ENCODE results near the gene HSF5. TPM values are rescaled to one million over a fixed set of nuclear protein-coding genes. Genes with fewer than 3 reads are reported as not detected.
A peak's percentile ranks its signal among the peaks of the same experiment; 100 is the strongest.

The HSF5 gene
- total RNA-seq, 1 donor from 2014 or later: 5.5 TPM

GRCh38 chr17:58534331-58534730, 46.1 kb upstream of the HSF5 start:
- ChIA-PET POLR2A (interaction anchor here (1.1 kb wide), 1 partner anchor 98 kb away, joined by 4 read pairs; no protein-coding TSS in a partner anchor), CTCF (interaction anchor here (0.6 kb wide), 1 partner anchor 576 kb away, joined by 3 read pairs; no protein-coding TSS in a partner anchor)
- DNase-seq: no peak
- Mint-ChIP-seq H3K4me3 (no peak overlapping the region), H3K27me3 (peaks cover 27% of the 10 kb centered on the region), H3K9me3 (no peaks in the 10 kb centered on the region), H3K27ac (no peak overlapping the region), H3K36me3 (ENCODE audit: low read depth) (no peaks in the 10 kb centered on the region), H3K4me1 (peaks cover 6% of the 10 kb centered on the region)
- no peak for ATAC-seq (ENCODE audit: low read depth)
- intact Hi-C loops (cut with micrococcal nuclease): loop anchor here (5.0 kb wide), 1 partner anchor 468 kb away; no protein-coding TSS in a partner anchor
- TF ChIP-seq, protein P1, sequence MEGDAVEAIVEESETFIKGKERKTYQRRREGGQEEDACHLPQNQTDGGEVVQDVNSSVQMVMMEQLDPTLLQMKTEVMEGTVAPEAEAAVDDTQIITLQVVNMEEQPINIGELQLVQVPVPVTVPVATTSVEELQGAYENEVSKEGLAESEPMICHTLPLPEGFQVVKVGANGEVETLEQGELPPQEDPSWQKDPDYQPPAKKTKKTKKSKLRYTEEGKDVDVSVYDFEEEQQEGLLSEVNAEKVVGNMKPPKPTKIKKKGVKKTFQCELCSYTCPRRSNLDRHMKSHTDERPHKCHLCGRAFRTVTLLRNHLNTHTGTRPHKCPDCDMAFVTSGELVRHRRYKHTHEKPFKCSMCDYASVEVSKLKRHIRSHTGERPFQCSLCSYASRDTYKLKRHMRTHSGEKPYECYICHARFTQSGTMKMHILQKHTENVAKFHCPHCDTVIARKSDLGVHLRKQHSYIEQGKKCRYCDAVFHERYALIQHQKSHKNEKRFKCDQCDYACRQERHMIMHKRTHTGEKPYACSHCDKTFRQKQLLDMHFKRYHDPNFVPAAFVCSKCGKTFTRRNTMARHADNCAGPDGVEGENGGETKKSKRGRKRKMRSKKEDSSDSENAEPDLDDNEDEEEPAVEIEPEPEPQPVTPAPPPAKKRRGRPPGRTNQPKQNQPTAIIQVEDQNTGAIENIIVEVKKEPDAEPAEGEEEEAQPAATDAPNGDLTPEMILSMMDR (IDR thresholded peaks at IDR 0.05): no peak

GRCh38 chr17:58533616-58534188, 45.5 kb upstream of the HSF5 start:
- CTCF ChIA-PET: interaction anchor here (0.6 kb wide), 1 partner anchor 575 kb away, joined by 3 read pairs; no protein-coding TSS in a partner anchor
- ATAC-seq (ENCODE audit: low read depth): no peak
- POLR2A ChIA-PET: interaction anchor here (1.1 kb wide), 1 partner anchor 98 kb away, joined by 4 read pairs; no protein-coding TSS in a partner anchor
- Mint-ChIP-seq H3K36me3 (ENCODE audit: low read depth) (no peaks in the 10 kb centered on the region), H3K4me1 (peaks cover 6% of the 10 kb centered on the region), H3K4me3 (no peak overlapping the region), H3K9me3 (no peaks in the 10 kb centered on the region), H3K27me3 (peaks cover 30% of the 10 kb centered on the region), H3K27ac (no peak overlapping the region)
- intact Hi-C loops (cut with micrococcal nuclease): loop anchor here (5.0 kb wide), 1 partner anchor 469 kb away; no protein-coding TSS in a partner anchor
- TF ChIP-seq, protein P1 (IDR thresholded peaks at IDR 0.05): no peak
- no peak for DNase-seq

DNA sequence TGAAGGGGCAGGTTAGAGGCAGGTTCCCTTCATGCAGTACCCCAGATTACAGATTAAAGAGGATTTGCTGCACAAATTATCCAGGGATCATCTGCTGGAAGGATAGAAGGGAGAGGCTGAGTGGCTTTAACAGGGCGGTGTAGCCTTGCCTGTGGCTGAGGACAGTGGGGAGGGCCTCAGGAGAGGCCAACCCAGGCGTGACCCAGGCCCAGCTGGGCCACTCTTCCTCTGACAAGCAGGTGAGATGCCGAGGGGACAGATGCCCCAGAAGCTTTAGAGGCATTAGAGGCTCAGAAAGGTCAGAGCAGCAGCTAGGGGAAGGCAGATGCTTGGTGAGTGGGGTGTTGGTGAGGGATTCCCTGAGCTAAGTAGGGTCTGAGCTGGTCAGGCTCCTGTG, 44.3 kb upstream of the HSF5 start:
- no peak overlapping the region for H3K27ac Mint-ChIP-seq
- CTCF ChIA-PET: interaction anchor here (2.3 kb wide), 1 partner anchor 14 kb away, joined by 5 read pairs; no protein-coding TSS in a partner anchor
- no peak for DNase-seq
- H3K36me3 Mint-ChIP-seq (ENCODE audit: low read depth): no peaks in the 10 kb centered on the region
- POLR2A ChIA-PET: interaction anchor here (2.2 kb wide), 1 partner anchor 99 kb away, joined by 13 read pairs; no protein-coding TSS in a partner anchor
- peaks cover 6% of the 10 kb centered on the region for H3K4me1 Mint-ChIP-seq
- TF ChIP-seq, protein P1 (IDR thresholded peaks at IDR 0.05): no peak
- intact Hi-C loops (cut with micrococcal nuclease): loop anchor here (5.0 kb wide), 1 partner anchor 470 kb away; no protein-coding TSS in a partner anchor
- ATAC-seq (ENCODE audit: low read depth): no peak
- no peaks in the 10 kb centered on the region for H3K9me3 Mint-ChIP-seq
- H3K27me3 Mint-ChIP-seq: peaks cover 30% of the 10 kb centered on the region
- peak overlapping the region; percentile 63 for H3K4me3 Mint-ChIP-seq

DNA sequence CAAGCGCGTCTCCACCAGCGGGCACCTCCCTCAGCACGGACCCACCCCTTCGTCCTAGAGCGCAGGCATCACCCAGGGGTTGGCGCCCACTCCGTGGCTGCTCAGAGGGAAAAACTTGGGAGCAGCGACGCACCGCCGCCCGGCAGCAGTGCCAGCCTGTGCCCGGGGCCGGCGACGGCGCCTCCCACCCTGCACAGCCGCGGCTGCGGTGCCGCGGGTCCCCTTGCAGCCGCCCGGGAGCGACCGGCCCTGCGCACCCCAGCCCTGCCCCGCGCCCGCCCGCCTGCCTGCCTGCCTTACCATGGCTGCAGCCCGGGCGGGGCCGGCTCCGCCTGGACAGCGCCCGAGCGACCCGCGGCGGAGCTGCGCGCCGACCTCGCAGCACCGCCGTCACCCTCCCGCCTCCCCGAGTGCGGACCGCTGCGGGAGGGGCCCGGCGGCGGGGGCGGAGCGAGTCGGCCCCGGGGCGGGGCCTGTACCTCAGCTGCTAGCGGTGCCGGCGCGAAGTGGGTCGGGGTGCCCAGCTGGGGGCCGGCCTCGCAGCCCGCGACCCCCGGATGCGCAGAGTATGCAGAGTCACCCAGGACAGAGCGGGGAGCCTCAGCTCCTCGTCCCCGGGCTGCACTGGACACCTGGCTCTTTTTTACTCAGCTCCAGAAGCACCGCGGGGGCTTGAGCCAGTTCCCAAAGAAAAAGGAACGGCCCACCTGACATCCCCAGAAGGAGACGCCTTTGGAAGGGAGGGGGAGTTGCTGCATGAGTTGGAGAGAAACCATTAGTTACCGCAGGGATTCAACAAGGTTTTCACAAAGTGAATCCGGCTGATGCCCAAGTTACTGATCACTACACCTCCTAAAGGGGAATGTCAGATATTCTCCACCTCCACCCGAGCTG, 43.7 kb upstream of the HSF5 start:
- peak overlapping the region; percentile 63 for H3K4me3 Mint-ChIP-seq
- H3K4me1 Mint-ChIP-seq: peaks cover 6% of the 10 kb centered on the region
- ChIA-PET POLR2A (interaction anchor here (0.6 to 2.2 kb wide), 3 partner anchors 14 to 100 kb away, joined by 4 to 13 read pairs (median 7); no protein-coding TSS in a partner anchor), CTCF (interaction anchor here (0.7 to 2.3 kb wide), 2 partner anchors 10 to 13 kb away, joined by 3 to 5 read pairs; no protein-coding TSS in a partner anchor)
- no peaks in the 10 kb centered on the region for H3K36me3 Mint-ChIP-seq (ENCODE audit: low read depth)
- DNase-seq: peak; percentile 70
- H3K27me3 Mint-ChIP-seq: peaks cover 30% of the 10 kb centered on the region
- H3K27ac Mint-ChIP-seq: no peak overlapping the region
- TF ChIP-seq, protein P1 (IDR thresholded peaks at IDR 0.05): no peak
- H3K9me3 Mint-ChIP-seq: no peaks in the 10 kb centered on the region
- ATAC-seq (ENCODE audit: low read depth): peak; percentile 97
- intact Hi-C loops (cut with micrococcal nuclease): loop anchor here (5.0 kb wide), 1 partner anchor 470 kb away; no protein-coding TSS in a partner anchor
